ENCODE results near the gene CCDC13.

CCDC13 gene

DNA sequence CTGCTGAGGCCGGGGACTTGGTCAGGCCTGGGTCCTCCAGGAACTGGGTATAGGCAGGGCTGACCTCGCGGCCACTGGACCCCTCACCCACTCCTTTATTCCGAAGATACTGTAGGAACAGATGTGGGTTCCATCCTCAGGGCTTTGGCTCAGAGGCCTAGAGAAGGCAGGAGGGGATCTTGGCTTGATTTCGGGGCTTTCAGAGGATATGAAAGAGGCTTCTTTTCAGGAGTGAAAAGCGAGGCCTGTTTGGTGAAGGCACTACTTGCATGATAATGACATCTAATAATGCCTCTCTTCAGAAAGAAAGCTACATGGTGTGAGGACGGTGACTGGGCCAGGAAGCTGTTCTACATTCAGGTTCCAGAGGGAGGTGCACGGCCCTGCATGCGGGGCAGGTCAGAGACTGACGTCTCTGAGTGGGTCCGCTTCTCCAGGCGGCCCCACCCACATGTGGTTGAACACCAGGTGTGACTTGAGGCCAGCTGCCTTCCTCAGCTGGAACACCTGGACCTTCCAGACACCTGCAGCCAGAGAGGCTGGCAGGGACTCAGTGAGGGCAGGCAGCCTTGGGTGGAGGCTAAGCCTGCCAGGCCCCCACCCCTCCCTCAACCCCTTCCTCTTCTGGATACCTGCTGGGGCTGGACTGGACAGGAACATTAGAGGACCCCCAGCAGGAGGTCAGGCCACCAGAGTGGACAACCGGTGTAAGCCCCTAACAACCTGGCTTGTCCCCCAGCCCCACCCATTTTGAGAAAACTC is 39.4 kb downstream of the CCDC13 start:
- DNase-seq (ENCODE audit: low spot score in 2 of 2) (no peak), ATAC-seq (replicated peaks; ENCODE audit: extremely low read depth, poor library complexity, severe bottlenecking) (no peak)
- H3K27me3 Mint-ChIP-seq = no peaks in the 10 kb centered on the region
- H3K36me3 Mint-ChIP-seq (ENCODE audit: insufficient read depth) = no peaks in the 10 kb centered on the region
- H3K4me1 Mint-ChIP-seq = no peaks in the 10 kb centered on the region
- no peak overlapping the region for H3K27ac Mint-ChIP-seq (ENCODE audit: low read depth)
- no peaks in the 10 kb centered on the region for H3K9me3 Mint-ChIP-seq
- H3K4me3 Mint-ChIP-seq = no peak overlapping the region

- H3K27ac Mint-ChIP-seq (ENCODE audit: low read depth) = no peak overlapping the region
- no peaks in the 10 kb centered on the region for H3K4me1 Mint-ChIP-seq
- ATAC-seq (replicated peaks; ENCODE audit: extremely low read depth, poor library complexity, severe bottlenecking) (no peak), DNase-seq (ENCODE audit: low spot score in 2 of 2) (no peak)
- no peaks in the 10 kb centered on the region for H3K36me3 Mint-ChIP-seq (ENCODE audit: insufficient read depth)
- H3K27me3 Mint-ChIP-seq = no peaks in the 10 kb centered on the region
- no peak overlapping the region for H3K4me3 Mint-ChIP-seq
- no peaks in the 10 kb centered on the region for H3K9me3 Mint-ChIP-seq
Measured at GRCh38 chr3:42732829-42733459, 40.1 kb downstream of the CCDC13 start.

DNA sequence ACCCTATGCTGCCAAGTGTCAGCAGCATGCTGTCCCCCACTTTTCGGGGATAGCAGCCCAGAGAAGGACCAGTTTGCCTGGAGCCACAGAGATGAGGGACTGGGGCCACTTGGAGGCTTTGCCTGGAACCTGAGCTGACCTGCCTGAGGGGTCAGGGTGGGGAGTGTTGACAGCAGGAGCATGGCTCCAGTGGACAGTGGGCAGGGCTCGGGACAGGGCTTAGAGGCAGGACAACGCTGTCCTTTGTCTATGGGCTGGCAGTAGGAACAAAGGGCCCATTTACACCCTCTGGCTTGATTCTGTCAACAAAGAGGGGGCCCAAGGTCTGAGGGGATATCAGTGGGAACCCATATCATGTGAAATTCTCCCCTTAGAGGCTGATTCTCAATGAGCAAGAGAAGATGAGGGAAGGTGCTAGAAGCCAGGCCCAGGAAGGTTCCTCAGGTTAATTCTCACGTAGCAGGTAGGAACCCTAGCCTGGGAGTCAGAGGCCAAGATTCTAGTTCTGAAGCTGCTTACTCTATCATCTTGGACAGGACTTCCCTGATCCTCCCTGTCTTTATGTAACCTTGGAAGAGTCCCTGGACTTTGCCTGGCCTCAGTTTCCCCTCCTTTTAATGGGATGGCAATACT is 40.7 kb downstream of the CCDC13 start:
- ATAC-seq (replicated peaks; ENCODE audit: extremely low read depth, poor library complexity, severe bottlenecking) (no peak), DNase-seq (ENCODE audit: low spot score in 2 of 2) (no peak)
- no peaks in the 10 kb centered on the region for H3K27me3 Mint-ChIP-seq
- H3K4me1 Mint-ChIP-seq = no peaks in the 10 kb centered on the region
- no peaks in the 10 kb centered on the region for H3K9me3 Mint-ChIP-seq
- no peak overlapping the region for H3K4me3 Mint-ChIP-seq
- no peak overlapping the region for H3K27ac Mint-ChIP-seq (ENCODE audit: low read depth)
- H3K36me3 Mint-ChIP-seq (ENCODE audit: insufficient read depth) = no peaks in the 10 kb centered on the region

DNA sequence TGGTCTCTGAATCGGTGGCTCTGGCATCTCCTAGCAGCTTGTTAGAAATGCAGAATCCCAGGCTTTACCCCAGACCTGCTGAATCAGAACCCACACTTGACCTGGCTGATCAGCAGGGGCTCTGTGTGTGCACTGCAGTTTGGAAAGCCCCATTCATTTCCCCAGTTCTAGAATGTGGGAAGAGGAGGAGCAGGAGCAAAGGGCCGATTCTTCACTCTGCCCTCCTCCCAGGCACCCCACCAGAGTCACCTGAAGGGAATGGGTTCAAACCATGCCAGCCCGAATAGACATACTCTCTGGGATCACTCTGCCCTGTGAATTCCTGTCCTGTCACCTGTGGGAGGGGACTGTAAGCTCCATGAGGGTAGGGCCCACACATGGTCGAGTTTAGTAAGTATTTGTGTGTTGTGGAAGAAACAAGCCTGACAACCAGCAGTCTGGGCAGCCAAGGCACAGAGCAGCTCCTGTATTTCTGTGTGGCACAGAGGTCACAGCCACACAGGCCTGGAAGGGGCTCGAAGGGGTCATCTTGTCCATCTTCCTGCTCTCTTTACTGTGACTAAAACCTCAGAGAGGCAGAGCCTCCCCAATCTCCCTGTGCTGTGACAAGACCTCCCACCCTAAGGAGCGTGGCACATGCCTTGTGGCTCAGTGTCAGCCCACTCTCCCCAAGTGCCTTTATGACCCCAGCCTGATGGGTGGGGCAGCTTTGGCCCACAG is 41.4 kb downstream of the CCDC13 start:
- no peak for ATAC-seq (replicated peaks; ENCODE audit: extremely low read depth, poor library complexity, severe bottlenecking)
- no peaks in the 10 kb centered on the region for H3K4me1 Mint-ChIP-seq
- no peaks in the 10 kb centered on the region for H3K9me3 Mint-ChIP-seq
- no peaks in the 10 kb centered on the region for H3K27me3 Mint-ChIP-seq
- no peak overlapping the region for H3K4me3 Mint-ChIP-seq
- H3K36me3 Mint-ChIP-seq (ENCODE audit: insufficient read depth) = no peaks in the 10 kb centered on the region
- no peak for DNase-seq (ENCODE audit: low spot score in 2 of 2)
- H3K27ac Mint-ChIP-seq (ENCODE audit: low read depth) = no peak overlapping the region

GRCh38 chr3:42730706-42731420 is 42.2 kb downstream of the CCDC13 start:
- no peak overlapping the region for H3K27ac Mint-ChIP-seq (ENCODE audit: low read depth)

DNA sequence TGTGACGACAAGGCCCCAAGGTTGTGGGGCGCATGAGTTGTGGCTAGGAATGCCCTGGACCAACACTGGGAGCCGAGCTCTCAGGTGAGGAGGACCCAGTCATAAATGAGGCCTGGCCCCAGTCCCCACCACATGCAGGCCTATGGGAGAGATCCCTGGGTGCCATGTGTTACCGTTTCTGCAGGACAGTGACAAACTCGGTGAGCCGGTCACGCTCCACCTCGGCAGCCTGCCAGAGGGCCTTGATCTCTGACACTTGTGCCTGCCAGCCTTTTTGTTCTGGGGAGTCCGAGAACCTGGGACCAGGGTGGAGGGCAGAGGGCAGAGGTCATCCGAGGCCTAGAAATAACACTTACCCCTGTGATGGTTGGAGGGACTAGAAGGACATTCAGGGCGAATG is 42.8 kb downstream of the CCDC13 start:
- no peak for ATAC-seq (replicated peaks; ENCODE audit: extremely low read depth, poor library complexity, severe bottlenecking)
- no peak overlapping the region for H3K4me3 Mint-ChIP-seq
- H3K27ac Mint-ChIP-seq (ENCODE audit: low read depth) = no peak overlapping the region
- H3K36me3 Mint-ChIP-seq (ENCODE audit: insufficient read depth) = no peaks in the 10 kb centered on the region
- H3K9me3 Mint-ChIP-seq = no peaks in the 10 kb centered on the region
- H3K27me3 Mint-ChIP-seq = peaks cover 8% of the 10 kb centered on the region
- DNase-seq (ENCODE audit: low spot score in 2 of 2) = no peak
- no peaks in the 10 kb centered on the region for H3K4me1 Mint-ChIP-seq

More at GRCh38 chr3:42730706-42731420, 42.2 kb downstream of the CCDC13 start:
- peaks cover 2% of the 10 kb centered on the region for H3K27me3 Mint-ChIP-seq
- no peak for ATAC-seq (replicated peaks; ENCODE audit: extremely low read depth, poor library complexity, severe bottlenecking)
- no peaks in the 10 kb centered on the region for H3K4me1 Mint-ChIP-seq
- no peak overlapping the region for H3K4me3 Mint-ChIP-seq
- no peaks in the 10 kb centered on the region for H3K36me3 Mint-ChIP-seq (ENCODE audit: insufficient read depth)
- DNase-seq (ENCODE audit: low spot score in 2 of 2) = no peak
- H3K9me3 Mint-ChIP-seq = no peaks in the 10 kb centered on the region

DNA sequence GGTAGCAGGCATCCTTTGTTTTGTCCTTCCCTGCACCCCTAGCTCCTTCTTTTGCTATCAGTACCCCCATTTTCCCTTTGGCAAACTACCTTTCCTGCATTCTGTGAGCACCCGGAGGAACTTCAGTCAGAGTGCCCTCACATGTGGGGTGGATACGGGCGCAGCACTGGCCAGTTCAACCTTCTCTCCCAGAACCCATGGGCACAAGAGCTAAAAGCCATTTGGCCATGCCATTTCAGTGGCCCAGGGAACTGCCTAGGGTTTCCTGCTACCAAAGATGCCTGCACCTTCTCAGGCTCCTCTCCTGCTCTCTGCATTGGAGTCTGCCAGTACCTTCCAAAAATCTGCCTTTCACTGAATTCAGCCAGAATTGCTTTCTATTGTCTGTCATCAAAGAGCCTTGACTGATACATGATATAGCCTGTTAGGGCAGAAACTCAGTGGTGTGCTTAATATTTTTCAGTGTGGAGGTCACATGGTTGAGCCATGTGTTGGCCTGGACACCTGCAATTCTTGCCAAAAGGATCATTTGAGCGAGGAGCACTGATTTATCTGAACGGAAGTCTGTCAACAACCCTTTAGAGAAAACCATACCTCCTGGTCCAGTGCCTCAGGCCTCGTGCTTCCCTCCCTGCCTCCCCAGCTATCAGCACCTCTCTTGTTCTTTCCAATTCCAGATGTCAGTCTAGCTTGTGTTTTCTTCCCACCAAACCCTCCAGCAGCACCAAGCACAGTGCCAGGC is 43.5 kb downstream of the CCDC13 start:
- Mint-ChIP-seq H3K27ac (ENCODE audit: low read depth) (no peak overlapping the region), H3K27me3 (peaks cover 9% of the 10 kb centered on the region), H3K9me3 (no peaks in the 10 kb centered on the region), H3K4me1 (no peaks in the 10 kb centered on the region), H3K4me3 (no peak overlapping the region), H3K36me3 (ENCODE audit: insufficient read depth) (no peaks in the 10 kb centered on the region)
- ATAC-seq (replicated peaks; ENCODE audit: extremely low read depth, poor library complexity, severe bottlenecking) (no peak), DNase-seq (ENCODE audit: low spot score in 2 of 2) (no peak)

DNA sequence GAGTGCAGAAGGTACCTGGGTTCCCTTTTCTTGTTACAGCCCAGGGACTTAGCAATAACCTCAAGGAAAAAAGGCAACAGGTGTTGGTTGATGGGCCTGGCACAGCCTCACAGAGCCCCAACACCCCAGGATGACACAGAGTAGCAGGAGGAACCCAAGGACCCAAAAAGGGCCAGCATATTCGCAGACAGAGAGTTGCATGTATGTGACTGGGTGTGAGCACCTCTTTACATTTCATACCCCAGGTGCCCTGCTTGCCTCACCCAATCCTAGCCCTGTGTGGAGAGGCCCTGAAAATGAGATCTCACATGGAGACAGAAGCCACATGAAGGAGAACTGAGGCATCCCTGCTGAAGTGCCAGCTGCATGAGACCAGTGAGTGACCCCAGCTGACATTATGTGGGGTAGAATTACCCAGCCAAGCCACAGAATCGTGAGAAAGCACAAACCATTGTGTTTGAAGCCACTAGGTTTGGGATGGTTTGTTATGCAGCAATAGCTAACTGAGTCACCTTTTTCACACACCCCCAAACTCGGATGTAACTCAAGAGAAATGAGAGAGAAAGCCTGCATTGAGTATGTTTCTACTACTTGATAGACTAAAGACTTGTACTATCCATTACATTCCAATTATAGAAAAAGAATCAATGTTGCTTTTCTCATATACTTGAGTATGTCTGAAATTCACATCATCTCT is 44.2 kb downstream of the CCDC13 start:
- no peak overlapping the region for H3K4me3 Mint-ChIP-seq
- ATAC-seq (replicated peaks; ENCODE audit: extremely low read depth, poor library complexity, severe bottlenecking) (no peak), DNase-seq (ENCODE audit: low spot score in 2 of 2) (no peak)
- H3K27me3 Mint-ChIP-seq = peaks cover 17% of the 10 kb centered on the region
- H3K4me1 Mint-ChIP-seq = no peaks in the 10 kb centered on the region
- no peaks in the 10 kb centered on the region for H3K36me3 Mint-ChIP-seq (ENCODE audit: insufficient read depth)
- no peak overlapping the region for H3K27ac Mint-ChIP-seq (ENCODE audit: low read depth)
- no peaks in the 10 kb centered on the region for H3K9me3 Mint-ChIP-seq

DNA sequence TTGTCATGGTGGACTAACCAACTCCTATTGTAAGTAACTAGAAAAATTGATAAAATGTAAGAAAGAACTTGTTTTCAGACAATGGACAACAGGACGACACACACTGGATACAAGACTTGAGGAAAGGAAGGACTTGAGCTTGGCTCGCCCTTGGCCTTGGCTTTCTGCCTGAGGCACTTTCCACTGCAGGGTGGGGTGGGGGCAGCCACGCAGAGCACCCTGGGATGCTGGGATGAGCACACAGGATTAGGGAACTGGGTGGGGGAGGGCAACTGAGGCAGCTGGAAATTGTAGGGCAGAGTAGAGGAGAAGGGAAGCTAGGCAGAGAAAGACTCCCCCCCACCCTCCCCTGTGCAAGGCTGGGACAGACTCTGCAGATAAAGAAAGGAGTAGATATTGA is 45.0 kb downstream of the CCDC13 start:
- Mint-ChIP-seq H3K36me3 (ENCODE audit: insufficient read depth) (no peaks in the 10 kb centered on the region), H3K4me1 (no peaks in the 10 kb centered on the region), H3K27ac (ENCODE audit: low read depth) (no peak overlapping the region), H3K4me3 (no peak overlapping the region), H3K9me3 (no peaks in the 10 kb centered on the region), H3K27me3 (peaks cover 25% of the 10 kb centered on the region)
- DNase-seq (ENCODE audit: low spot score in 2 of 2) (no peak), ATAC-seq (replicated peaks; ENCODE audit: extremely low read depth, poor library complexity, severe bottlenecking) (no peak)

DNA sequence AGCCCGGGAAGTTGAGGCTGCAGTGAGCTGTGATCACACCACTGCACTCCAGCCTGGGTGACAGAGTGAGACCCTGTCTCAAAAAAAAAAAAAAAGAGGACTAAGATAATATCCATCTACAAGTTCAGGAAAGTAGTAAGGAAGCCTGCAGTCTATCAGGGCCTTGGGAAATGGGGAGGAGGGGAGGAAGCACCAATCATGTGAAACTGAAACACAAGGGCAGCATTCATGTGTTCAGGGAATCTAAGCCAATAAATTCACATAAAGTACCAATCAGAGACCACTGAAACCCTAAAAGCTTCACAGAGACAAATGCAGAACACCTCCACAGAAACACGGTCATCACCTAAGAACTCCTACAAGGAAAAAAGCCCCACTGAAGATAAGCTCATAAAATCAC is 47.6 kb downstream of the CCDC13 start:
- H3K27me3 Mint-ChIP-seq = peaks cover 27% of the 10 kb centered on the region
- no peak overlapping the region for H3K4me3 Mint-ChIP-seq
- H3K27ac Mint-ChIP-seq (ENCODE audit: low read depth) = no peak overlapping the region
- ATAC-seq (replicated peaks; ENCODE audit: extremely low read depth, poor library complexity, severe bottlenecking) = no peak
- H3K9me3 Mint-ChIP-seq = no peaks in the 10 kb centered on the region
- H3K36me3 Mint-ChIP-seq (ENCODE audit: insufficient read depth) = no peaks in the 10 kb centered on the region
- DNase-seq (ENCODE audit: low spot score in 2 of 2) = no peak
- no peaks in the 10 kb centered on the region for H3K4me1 Mint-ChIP-seq

DNA sequence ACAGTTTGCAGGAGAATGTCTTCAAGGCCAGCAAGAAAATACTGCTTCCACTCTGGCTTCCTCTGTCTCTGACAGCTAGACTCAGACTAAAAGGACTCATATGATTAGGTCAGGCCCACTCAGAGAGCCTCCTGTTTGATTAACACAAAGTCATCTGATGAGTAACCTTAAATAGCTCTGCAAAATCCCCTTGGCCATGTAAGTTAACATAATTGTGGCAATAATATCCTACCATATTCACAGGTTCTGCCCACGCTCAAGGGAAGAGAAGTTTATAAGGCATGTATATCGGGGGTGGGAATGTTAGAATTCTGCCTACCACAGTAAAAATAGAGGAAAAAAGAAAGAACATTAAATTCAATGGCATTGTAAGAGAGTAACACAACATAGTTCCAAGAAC is 49.8 kb downstream of the CCDC13 start:
- H3K9me3 Mint-ChIP-seq = no peaks in the 10 kb centered on the region
- peaks cover 36% of the 10 kb centered on the region for H3K27me3 Mint-ChIP-seq
- no peaks in the 10 kb centered on the region for H3K36me3 Mint-ChIP-seq (ENCODE audit: insufficient read depth)
- no peak for DNase-seq (ENCODE audit: low spot score in 2 of 2)
- H3K4me3 Mint-ChIP-seq = no peak overlapping the region
- H3K27ac Mint-ChIP-seq (ENCODE audit: low read depth) = no peak overlapping the region
- H3K4me1 Mint-ChIP-seq = no peaks in the 10 kb centered on the region
- no peak for ATAC-seq (replicated peaks; ENCODE audit: extremely low read depth, poor library complexity, severe bottlenecking)
